GM18951 (cell line): ENCODE results near the gene PRR35.
A peak's percentile ranks its signal among the peaks of the same experiment; 100 is the strongest.

Experiments
- POLR2A ChIP-seq: IDR thresholded peaks from 4 replicates; pipeline ENCODE4 v1.6.1; 2011; ENCODE audit warnings: mild to moderate bottlenecking; ENCODE audit not compliant: insufficient read length, insufficient read depth; ENCODE audit errors: extremely low read depth
- in situ Hi-C: fragments of 300-500 bp; cut with MboI; formaldehyde crosslinking; loops from one replicate; pipeline ENCODE4 v1.12.0; 2022; ENCODE audit warnings: low sequenced_read_pairs, mixed read lengths, inconsistent platforms; ENCODE audit not compliant: unreplicated experiment

PRR35 gene

DNA sequence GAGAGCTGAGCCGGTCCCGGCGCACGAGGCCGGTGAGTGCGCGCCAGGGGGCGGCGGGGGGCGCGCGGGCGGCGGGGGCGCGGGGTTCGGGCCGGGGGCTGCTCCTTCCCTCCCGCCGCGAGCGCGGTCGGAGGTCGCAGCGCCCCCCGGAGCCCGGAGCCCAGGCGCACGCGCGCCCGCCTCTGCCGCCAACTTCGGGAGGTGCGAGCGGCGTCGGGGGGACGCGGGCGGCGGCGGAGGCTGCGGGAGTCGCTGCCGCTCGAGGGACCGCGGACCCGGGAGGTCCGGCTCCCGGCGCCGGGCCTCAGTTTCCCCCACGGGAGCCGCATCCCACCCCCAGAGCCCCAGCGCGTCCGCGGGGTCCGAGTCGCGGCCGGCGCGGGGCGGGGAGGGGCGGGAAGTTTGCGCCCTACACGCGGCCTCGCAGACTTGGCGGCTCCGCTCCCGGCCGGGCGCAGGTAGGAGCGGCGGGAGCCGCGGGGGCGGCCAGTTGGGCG is at the start of gene PRR35:
PRR35 (plus strand) TSS at position 191 of the 497 bp plus-strand sequence. CDS start 2,901 bp downstream, outside the sequence.
- no peak for TF ChIP-seq POLR2A
- in situ Hi-C loops = no loop called here

DNA sequence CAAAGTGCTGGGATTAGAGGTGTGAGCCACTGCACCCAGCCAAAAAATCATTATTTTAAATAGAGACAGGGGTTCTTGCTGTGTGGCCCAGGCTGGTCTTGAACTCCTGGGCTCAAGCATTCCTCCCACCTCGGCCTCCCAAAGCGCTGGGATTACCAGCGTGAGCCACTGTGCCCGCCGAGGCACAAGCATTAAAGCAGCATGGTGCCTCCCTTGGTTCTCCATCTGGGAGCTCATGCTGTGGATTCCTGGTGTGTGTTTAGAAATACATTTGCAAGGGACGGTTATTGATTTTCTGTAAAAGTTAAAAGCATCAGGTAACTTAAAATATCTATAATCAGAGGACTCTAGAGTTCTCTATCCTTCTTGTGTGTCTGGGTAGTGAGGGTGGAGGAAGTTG is 47.4 kb upstream of the PRR35 start:
- in situ Hi-C loops = no loop called here
- TF ChIP-seq POLR2A = no peak

DNA sequence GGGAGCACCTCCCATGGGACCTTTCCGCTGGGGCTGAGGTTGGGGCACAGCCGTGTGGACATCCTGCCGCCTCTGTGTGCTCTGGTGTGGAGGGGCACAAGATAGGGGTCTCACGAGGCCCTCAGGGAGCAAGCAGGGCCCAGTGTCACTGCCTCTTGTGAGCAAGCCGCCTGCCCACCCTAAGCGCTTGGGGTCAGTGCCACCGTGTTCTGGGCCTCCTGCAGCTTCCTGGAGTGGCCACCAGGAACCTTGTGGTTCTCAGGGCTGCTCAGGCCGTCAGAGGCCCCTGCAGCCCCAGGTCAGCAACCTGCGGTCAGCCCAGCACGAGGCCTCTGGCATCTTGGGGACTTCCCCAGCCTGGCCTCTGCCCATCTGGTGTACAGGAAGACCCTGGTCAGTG is 46.2 kb upstream of the PRR35 start:
- in situ Hi-C loops = no loop called here

DNA sequence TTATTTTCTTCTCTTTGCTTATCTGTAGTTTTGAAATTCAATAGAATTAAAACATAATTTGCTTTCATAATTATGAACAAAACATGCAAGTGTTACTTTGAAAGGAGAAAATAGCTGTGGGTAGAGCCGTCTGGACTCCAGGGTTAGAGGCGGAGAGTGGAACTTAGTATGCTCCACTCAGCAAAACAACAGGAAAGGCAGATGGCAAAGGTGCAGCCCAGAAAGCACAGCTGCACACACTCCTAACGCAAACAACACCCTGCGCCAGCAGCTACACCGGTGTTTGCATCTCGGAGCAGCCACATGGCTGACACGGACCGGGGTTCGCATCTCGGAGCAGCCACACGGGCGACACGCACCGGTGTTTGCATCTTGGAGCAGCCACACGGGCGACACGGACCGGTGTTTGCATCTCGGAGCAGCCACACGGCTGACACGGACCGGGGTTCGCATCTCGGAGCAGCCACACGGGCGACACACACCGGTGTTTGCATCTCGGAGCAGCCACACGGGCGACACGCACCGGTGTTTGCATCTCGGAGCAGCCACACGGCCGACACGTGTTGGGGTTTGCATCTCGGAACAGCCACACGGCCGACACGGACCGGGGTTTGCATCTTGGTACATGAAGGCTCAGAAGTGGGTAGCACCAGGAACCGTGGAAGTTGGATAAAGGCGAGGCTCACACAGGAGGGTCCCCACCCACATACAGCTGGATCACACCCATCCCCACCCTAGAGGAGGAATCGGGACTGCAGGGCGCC is 44.8 kb upstream of the PRR35 start:
- no peak for TF ChIP-seq POLR2A

More for the DNA sequence above, 46.2 kb upstream of the PRR35 start:
- TF ChIP-seq POLR2A = no peak

DNA sequence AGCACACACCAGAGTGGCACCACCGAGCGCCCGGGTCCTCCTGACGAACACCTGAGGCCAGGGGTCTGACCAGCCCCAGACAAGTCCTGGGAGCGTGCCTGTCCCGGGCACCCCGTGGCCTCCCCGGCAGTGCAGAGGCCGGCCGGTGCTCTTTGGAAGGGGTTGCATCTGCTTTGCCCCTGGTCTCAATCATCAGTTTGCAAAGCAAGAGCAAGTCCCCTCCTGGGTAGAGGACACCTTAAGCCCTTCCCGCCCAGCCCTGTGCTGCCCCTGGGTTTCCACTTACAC is 44.3 kb upstream of the PRR35 start:
- TF ChIP-seq POLR2A = no peak
- in situ Hi-C loops = no loop called here

More for the DNA sequence above, 44.8 kb upstream of the PRR35 start:
- in situ Hi-C loops = no loop called here

DNA sequence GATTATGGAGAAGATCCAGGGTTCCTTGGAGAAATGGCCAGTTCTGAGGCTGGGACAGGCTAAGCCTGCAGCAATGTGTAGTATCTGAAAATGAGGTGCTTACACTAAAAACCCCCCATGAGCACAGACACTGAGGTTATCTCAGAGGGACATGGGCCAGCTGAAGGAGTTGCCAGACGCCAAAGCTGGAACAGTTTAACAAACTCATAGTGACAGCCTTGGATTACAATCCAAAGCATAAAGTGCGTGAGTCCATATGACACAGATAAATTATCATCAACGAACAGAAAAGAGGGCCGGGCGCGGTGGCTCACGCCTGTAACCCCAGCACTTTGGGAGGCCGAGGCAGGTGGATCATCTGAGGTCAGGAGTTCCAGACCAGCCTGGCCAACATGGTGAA is 43.9 kb upstream of the PRR35 start:
- no peak for TF ChIP-seq POLR2A
- in situ Hi-C loops = no loop called here

DNA sequence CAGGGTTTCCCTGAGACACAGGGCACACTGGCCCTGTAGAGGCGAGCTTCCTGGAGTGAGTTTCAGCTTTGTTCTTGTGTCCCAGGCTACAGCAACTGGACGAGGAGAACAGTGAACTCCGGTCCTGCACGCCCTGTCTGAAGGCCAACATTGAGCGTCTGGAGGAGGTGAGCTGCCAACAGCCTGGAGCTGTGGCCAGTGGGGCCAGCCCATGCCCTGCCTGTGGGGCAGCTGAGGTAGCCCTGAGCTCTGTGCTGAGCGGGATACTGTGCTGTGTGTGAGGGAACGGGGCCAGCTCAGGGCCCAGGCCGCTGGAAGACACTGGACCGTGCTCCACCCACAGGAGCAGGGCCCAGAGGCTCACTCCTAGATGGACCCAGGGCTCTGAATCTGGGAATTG is 41.3 kb upstream of the PRR35 start:
- no peak for TF ChIP-seq POLR2A
- in situ Hi-C loops = no loop called here

DNA sequence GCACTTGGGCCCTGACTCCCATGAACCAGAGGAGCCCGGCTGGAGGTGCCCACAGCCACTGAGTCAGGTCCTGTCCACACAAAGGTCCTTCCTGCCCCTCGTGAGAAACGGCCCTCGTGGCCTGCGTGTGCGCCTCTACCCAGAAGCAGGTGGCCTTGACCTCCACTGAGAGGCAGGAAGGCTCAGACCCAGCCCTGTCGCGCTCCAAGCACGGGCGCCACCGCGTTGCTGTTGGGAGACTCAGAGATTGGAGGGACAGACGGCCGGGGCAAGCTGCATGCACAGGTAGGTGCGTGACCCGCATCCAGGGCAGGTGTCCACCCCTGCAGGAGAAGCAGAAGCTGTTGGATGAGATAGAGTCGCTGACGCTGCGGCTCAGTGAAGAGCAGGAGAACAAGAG is 40.8 kb upstream of the PRR35 start:
- in situ Hi-C loops = no loop called here

DNA sequence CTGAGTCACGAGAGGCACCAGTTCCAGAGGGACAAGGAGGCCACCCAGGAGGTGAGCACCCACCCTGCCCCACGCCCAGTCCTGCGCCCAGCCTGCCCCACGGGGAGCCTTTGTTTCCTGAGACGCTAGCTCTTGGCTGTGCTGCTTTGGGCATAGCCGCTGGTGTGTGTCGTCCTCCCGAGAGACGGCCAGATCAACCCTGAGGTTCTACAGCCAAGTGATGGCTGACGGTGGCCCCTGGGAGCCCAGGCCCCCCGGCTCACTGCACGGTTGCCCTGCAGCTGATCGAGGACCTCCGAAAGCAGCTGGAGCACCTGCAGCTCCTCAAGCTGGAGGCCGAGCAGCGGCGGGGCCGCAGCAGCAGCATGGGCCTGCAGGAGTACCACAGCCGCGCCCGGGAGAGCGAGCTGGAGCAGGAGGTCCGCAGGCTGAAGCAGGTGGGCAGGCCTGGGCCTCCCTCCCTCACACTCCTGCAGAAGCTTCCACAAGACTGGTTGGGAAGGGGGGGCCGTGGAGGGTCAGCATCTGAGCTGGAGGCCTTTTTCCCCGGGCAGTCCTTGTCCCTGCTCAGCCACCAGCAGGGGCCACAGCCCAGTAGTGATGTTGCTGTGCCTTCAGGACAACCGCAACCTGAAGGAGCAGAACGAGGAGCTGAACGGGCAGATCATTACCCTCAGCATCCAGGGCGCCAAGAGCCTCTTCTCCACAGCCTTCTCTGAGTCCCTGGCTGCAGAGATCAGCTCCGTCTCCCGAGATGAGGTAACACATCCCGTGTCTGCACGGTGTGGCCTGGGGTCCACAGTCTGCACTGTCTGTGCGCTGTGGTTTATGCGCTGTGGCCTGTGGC is 40.1 kb upstream of the PRR35 start:
- peak; percentile 4 for TF ChIP-seq POLR2A
- in situ Hi-C loops = no loop called here

More for the DNA sequence above, 40.8 kb upstream of the PRR35 start:
- no peak for TF ChIP-seq POLR2A

DNA sequence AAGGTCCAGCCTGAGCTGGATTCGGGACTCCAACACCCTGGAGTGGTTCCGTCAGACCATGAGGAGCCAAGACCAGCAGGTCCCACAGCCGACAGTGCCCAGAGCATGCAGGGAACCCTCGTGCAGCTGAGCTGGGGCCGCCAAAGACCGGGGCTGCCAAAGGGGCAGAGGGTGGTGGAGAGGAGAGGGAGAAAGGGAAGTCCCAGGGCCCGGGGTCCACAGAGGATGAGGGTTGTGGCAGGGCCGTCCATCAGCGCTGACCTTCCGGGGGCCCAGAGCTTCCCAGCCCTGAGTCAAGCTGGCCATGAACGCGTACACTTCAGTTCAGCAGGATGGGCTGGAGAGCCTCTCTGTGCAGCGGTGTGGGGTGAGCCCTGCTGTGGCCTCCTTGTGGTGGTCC is 39.3 kb upstream of the PRR35 start:
- TF ChIP-seq POLR2A = no peak
- in situ Hi-C loops = no loop called here

DNA sequence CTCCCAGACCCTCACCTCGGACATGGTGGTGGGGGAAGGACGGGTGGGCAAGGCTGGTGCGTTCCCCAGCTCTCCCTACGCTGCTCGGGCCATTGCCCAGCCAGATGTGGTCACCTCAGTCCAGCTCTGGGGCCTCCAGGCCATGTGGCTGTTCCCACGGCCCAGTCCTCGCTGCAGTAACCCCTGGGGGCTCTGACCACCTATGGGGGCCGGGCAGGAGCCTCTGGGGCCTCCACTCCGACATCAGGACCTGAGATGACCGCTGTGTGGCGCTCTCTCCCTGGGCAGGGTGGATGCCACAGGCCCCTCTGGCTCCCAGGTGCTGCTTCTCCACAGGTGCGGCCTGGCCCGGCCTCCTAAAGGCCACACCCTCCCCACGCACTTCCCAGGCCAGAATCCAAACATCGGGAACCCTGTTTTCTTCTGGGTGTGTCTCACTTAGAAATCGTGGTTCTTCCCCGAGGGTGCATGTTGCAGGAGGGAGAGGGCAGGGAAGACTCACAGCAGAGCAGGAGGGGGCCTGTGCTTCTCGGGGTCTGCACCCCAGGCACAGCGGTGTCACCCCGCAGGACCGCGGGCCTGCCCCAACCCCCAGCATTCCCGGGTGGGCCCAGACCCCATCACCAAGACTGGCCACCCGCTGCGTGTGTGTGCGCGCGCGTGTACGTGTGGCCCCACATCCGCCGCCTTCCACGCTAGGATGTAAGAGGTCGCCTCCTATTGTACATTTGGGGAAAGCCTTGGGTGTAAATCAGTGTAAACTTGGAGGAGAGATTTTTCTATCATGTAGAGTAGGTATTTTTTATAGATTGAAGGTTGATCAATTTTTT is 38.6 kb upstream of the PRR35 start:
- no peak for TF ChIP-seq POLR2A
- in situ Hi-C loops = no loop called here

DNA sequence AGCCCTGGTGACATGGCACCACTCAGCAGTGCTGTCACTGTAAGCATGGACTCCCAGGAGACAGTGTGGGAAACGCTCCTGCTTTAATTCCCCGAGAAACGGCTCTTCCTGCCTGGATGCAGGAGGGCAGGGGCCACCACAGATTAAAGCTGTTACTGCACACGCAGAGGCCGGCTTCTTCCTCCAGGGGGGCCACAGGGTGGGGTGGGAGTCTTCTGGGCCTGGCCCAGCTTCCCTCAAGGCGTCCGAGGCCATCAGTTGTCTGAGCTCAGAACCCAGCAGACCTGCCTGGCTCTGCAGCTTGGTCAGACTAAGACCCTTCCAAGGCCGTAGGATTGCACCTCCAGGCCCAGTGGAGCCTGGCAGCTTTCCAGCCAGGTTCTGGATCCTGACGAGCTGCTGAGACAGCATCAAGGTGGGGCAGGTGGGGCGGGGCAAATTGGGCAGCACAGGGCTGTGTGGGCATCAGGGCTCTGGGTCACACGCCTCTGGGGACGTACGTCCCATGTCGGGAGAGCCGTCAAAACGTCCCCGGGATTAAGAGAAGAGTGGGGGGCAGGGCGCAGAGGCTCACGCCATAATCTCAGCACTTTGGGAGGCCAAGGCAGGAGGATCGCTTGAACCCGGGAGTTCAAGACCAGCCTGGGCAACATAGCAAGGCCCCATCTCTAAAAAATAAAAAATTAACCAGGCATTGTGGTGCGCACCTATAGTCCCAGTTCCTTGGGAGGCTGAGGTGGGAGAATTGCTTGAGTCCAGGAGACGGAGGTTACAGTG is 37.7 kb upstream of the PRR35 start:
- no peak for TF ChIP-seq POLR2A
- in situ Hi-C loops = no loop called here
